Measurements from ENCODE around the gene UPK1B. TPM values are rescaled to one million over a fixed set of nuclear protein-coding genes. Genes with fewer than 3 reads are reported as not detected.

UPK1B gene
- total and polyA plus RNA-seq, 5 experiments from 2014 or later = not detected

GRCh38 chr3:119245778-119246177 lies 72.4 kb downstream of the UPK1B start:
- Mint-ChIP-seq H3K36me3 (peaks cover 0 to 26% (median 9%) of the 10 kb centered on the region in 3 donors), H3K27ac (no peak overlapping the region), H3K4me1 (peaks cover 0 to 7% (median 3%) of the 10 kb centered on the region in 4 donors), H3K9me3 (peaks cover 9 to 41% (median 16%) of the 10 kb centered on the region in 9 donors), H3K4me3 (no peak overlapping the region), H3K27me3 (no peaks in the 10 kb centered on the region)
- ATAC-seq = no peak
- DNase-seq = no peak
- POLR2A ChIA-PET = no interaction called here

Other genes starting within 250 kb of the UPK1B start
- under 1 TPM; 0.60 to 0.78 TPM for gene IGSF11, start 138.8 kb upstream of the UPK1B start, total RNA-seq
- gene IGSF11, start 138.8 kb upstream of the UPK1B start, polyA plus RNA-seq = 1 to 10 TPM in 1 of 3 donors, under 1 TPM in 1, not detected in 1; 0.70 to 1.2 TPM
- not detected for gene TEX55, start 27.4 kb upstream of the UPK1B start, total RNA-seq
- not detected for gene TEX55, start 27.4 kb upstream of the UPK1B start, polyA plus RNA-seq
- 10 to 100 TPM in 1 of 2 experiments, 1 to 10 TPM in 1; 9.2 to 13.2 TPM for gene B4GALT4, start 67.3 kb downstream of the UPK1B start, total RNA-seq
- gene B4GALT4, start 67.3 kb downstream of the UPK1B start, polyA plus RNA-seq = 1 to 10 TPM; 2.9 to 6.8 (median 5.9) TPM
- gene ARHGAP31, start 120.8 kb downstream of the UPK1B start, total RNA-seq = 1 to 10 TPM; 1.1 to 1.8 TPM
- gene ARHGAP31, start 120.8 kb downstream of the UPK1B start, polyA plus RNA-seq = 1 to 10 TPM in 2 of 3 donors, under 1 TPM in 1; 0.32 to 2.3 (median 1.6) TPM

Data from naive thymus-derived CD8-positive, alpha-beta T cell (primary cell).